Measurements from ENCODE around the gene SLC25A21.

Gene SLC25A21

DNA sequence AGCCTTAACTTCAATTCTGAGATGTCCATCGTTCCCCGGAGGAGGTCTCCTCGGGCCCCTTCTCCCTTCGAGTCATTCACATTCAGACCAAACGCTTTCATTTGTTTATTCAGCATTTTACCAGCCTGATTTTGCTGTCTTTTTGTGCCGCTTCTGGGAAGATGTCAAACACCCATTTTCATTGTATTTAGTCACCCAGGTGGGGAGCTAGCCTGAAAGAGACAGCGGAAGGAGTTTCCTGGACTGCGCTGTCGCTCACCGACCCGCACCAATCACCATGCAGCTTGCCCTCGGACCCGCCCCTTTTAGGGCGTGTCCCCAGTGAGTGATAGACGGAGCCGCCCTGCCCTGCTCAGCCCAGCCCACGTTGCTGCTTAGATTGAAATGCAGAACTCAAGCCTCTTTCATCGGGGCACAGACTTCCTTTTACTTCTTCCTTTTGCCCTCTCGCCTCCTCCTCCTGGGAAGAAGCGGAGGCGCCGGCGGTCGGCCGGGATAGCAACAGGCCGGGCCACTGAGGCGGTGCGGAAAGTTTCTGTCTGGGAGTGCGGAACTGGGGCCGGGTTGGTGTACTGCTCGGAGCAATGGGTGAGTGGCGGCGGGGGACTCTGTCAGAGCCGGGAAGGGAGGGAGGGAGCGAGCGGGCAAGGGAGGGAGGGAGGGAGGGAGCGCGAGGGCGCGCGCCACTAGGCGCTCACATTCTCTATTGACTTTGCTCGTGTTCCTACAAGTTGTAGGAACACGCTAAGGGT lies 510.7 kb downstream of the SLC25A21 start, which contains the start of gene PAX9:
Gene PAX9 (plus strand): TSS at position 355 of the 752 bp plus-strand sequence. CDS start 230 bp downstream, at position 585.
- peak; percentile 85 for DNase-seq (ENCODE audit: low spot score)

DNA sequence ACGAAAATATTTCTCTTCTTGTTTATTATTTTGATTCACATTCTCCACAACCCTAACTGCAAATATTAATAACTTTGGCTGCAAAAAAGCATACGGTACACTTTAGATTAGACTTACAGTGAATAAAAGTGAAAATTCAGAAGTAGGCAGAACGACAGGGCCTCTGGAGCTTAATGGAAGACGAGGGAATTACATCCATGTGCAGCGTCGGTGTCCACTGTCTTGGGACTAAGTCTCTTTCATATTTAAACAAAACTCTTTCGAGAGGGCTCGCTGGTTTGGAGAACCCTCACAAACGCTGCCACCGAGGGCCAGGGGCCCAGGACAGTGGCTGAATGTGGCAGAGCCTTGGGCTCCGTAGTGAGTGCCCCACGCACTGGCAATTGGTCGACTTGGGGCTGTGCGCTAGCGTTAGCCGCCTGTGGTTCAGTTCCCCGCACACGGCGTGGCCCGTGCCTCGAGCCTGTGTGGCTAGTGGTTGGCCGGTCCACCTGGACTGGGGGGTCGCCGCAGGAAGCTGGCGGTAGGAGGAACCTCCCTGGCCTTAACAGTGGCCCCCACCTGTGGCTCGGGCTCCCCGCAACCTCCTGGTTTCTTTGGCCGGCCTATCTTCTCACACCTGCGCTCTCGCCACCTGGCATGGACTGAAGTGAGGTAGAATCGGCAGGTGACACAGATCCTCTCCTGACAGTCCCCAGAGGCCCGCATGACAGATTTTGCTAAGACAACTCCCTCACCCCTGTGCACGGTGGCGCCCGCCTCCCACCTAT lies 511.5 kb downstream of the SLC25A21 start:
- DNase-seq (ENCODE audit: low spot score), result no peak

DNA sequence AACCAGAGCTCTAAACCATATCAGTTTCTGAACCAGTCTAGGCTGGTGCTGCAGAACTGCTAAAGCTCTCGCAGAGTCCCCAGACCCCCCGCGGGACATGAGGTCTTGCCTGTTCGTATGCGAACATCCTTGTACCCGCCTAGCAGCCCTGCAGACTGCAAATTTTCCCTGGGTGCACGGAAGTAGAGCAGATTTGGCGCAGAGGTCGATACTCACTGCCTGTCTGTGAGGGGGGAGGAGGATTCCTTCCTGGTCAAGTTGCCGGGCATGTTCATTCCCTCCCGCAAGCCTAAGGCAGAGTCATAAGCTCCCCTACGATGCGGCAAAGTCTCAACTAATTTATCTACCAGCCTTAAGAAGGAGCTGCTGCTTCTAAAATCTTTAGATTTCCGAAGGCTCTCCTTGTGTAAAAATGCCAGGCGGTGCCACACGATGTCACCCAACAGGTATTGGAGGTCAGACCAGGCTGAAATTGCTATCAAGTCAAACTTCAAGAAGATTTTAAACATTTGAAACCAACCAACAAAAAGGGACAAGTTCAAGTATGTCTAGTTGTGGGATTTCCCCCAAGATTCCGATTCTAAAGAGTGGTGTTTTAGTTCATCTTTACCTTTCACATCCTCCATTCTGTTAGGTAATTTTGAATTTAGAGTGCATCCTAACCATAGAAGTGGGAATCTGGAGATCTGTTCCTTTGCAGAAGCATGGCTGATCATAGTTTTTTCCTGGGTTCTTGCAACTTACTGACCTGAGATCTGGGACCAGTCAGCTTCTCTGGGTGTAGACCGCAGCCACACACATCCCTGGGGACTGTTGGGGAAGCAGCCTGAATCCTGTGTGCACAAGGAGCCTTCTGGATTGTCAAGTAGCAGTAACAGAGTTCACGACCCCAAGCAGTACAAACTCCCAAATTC lies 512.3 kb downstream of the SLC25A21 start:
- no peak for DNase-seq (ENCODE audit: low spot score)

DNA sequence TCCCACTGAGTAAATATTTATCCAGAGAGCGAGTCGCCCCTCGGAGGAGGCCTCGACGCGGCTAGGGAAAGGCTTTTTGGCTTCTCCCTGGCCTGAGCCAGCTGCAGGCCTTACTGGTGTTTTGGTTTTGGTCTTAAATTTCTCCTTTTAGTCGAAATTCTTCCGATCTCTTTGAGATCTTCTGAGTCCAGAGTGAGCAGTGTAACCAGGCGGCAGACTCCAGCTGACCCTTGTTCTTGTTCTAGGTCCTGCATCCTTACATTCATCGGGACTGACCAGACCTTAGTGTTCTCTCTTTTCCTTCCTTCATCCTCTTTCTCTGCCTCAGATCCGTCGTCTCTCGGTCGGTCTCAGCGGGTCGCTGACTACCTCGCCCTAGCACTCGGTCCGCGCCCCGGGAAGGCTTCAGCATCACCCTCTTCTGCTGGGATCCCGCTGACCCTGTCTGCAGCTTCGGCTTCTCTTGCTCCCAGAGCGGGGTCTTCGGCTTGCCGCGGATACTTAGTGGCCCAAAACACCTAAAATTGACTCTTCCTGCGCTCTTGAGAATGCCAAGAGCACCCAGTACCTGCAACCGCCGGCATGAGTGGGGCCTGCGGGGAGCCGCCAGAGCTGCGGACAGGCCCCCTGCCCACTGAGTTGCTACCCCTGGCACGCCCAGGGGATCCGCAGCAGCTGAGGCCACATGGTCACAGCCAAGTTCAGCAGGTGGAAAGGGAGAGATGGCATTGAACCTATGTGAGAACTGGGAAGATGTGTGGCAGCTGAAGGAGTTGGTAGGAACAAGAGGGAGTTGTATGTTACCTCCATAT lies 513.2 kb downstream of the SLC25A21 start:
- no peak for DNase-seq (ENCODE audit: low spot score)

DNA sequence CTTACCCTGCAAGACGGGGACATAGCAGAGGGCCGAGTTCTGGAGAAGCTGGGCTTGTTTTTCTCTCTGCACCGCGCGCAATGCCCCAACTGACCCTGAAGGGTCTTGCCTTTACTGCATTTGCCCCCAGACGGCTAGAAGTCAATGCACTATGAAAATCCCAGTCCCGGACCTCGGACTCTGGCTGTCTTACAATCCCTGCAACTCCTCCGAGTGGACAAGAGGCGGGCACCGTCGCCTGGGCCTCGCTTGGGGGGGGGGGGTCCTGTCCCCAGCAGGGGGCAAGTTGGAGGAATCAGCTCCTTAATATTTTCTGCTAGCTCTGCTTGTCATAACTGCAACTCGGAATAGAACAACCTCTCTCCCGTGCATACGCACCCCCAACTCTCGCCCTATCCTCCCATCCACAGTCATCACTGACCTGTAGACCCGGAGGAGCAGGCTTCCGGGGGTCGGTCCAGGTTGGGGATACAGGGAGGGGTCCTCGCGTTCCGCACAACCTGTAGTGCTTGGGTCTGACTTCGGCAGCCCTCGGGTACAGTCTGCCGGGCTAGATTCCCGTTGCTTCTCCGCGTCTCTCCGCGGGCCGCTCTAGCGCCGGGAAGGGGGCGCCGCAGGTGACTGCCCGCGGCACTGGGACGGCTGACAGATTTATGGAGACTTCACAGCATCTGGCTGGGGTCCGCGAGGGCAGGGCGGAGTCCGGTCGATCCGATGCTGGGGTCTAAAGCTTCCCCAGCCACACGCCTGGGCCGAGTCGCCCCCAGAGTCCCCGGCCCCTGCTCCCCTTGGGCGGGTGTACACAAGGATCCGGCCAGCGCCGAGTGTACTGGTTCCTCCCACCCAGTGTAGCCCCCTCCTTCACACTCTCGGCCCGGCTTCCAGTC lies 514.0 kb downstream of the SLC25A21 start:
- DNase-seq (ENCODE audit: low spot score), result no peak

DNA sequence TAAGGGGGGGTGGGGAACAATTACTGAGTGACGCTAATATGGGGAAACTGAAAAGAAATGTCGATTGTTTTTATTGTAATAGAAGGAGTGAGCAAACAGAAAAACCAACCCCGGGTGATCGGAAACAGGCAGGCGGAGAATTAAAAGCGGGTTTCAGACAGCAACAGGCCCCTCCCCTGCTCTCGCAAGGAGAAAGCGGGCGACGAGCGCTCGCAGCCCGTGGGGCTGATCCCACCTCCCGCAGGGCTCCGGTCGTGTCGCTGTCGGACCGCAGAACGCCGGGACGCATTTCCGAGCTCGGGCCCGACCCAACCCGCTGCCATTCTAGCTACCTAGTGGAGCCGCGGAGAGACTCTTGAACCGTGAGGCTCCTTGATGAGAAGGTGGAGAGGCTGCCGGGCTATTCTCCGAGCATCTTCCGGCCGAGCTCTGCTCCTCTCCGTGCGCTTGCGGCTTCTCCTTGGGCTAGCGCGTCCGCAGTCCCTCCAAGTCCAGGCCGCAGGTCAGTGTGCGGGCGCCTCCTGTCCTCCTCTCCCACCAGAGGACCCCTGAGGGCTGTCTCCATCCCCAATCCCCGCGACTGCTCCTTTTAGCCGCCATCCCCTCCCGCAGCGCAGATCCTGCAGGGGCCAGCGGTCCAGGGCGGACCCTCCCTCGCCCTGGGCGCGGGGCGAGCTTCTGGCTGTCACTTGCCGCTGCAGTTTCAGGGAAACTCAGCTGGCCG lies 514.8 kb downstream of the SLC25A21 start:
- no peak for DNase-seq (ENCODE audit: low spot score)

DNA sequence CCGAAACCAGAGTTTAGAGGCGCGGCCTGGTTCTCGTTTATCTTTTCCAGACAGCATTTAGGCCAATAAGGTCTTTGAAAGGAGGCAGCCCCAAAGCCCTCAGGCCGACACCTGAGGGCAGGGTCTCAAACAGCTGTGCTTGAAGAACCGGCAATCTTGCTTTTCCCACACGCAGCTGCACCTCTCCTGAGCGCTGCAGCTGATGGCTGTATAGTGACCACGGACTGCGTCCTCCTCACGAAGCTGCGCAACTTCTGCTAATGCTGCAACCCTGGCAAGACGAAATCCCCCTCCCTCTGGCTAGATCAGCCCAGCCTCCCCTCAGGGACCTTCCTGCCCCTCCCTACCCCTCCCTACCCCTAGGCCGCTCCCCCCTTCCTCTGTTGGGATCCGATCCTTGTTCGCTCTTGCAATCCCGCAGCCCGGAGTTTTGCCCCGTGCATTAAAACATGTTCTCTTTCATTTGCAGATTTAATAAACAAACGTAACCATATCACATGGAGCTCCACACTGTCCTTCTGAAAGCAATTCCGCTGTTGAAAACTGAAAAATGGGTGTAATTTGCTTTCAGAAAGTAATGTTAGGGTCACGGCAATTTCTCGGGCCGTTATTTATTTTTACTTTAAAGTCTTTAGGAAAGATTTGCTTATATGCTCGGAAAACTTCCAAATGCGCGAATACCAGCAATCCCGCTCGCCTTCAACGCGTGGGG lies 515.6 kb downstream of the SLC25A21 start:
- DNase-seq (ENCODE audit: low spot score), result no peak

DNA sequence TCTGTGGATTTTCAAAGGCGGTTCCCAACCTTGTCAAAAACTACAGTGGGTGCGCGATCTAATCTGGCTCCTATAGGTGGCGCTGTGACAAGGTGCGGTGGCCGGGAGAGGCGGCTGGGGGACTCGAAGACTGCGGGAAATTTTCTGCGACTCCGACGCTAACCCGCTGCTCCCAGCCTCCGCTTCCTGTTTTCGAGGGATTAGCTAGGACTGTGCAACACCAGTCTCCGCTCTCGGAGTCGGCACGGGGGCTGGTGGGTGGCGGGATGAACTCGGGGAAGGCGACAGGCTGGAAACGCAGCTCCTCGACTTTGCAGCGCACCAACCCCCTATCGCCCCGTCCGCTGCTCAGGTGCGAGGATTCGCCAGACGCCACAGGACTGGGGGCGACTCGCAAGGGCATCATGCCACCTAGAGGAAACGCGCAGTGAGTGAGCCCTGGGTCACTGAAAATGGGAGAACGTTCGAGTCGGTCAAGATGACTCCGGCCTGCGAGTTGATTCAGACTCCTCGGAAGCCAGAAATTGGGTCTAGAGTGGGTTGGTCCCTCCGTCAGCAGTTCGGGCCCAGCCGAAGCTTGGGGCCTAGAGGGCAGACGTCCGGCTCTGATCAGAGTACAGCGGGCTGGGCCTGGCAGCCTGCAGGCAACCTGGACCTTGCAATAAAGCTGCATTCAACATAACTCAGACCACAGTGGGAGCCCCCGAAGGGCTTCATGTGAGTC lies 516.3 kb downstream of the SLC25A21 start:
- DNase-seq (ENCODE audit: low spot score), result peak; percentile 71

DNA sequence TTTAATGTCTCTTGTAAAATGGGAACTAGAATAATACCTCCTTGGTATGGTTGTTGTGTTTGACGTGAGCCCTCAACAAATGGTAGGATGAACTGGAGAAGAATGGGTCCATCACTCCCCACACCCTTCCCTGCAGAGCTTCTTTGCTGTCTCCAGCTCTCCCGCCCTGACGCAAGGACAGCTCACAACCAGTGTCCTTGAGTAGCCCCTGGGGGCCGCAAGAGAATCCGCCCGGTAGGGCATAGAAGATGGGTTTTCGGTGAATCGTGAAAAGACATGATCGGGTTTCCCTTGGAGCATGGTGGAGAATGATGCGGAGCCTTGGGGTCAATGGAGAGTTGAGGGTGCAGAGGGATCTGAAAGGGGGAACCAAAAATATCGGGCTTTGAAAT lies 516.8 kb downstream of the SLC25A21 start:
- no peak for DNase-seq (ENCODE audit: low spot score)

DNA sequence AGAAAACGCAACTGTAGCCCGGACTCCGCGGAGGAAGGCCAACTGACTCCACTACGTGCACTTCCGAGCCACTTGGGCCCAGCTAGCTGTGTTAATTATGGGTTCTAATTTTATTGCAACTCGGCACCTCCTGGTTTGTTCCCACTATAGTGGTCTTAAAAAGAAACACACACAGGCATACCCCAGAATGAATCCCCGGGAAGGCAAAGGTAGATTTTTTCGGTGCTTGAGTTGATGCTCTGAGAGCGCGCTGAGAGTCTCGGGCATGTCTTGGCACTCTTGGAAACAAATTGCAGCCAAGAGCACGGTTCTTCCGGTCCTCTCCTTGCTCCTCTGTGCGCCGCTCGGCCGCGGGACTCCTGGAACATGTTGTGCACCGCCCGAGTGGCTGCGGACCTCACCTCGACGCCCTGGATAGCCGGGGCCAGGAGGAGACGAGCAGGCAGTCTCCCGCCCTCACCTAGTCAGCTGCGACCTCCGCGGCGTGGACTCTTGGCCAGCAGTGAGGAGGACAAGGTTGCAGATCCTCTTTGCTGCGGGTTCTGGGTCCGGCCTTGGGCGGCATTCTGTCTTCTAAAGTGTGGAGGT lies 517.5 kb downstream of the SLC25A21 start:
- DNase-seq (ENCODE audit: low spot score), result no peak

DNA sequence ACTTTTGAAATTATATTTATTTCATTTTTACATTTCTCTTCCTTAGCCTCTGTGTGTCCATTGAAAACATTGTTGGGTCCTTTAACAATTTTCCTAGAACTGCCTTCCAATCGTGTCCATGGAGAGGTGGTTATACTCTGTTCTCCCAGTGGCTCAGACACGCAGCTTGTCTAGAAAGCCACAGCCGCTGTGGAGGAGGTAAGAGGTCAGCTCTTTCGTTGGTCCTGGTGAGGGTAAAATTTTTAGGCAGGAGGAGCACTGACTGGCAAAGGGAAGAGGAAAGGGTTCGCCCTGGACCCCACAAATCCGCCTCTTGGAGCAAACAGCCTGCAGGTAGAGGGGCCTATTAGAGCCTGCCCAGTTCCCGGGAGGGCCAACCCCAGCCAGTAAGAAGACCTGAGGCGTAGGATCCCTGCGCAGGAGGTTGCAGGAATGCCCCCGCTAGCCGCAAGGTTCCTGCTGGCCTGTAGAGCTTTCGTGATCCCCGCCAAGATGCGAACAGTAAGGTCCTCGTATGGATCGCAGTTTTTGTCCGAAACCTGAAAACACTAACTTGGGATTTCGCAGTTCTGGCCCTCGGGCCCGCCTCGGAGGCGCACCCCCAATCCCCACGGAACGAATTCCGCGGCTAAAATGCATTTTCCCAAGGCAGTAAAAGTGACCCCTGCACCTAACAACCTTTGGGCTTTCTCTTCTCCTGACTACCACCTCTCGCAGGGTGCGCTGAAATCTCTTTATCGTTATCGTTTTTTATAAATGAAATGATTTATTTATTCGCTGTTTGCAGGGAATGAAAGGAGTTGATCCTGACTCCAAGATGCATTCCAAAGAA lies 518.2 kb downstream of the SLC25A21 start:
- DNase-seq (ENCODE audit: low spot score), result no peak

DNA sequence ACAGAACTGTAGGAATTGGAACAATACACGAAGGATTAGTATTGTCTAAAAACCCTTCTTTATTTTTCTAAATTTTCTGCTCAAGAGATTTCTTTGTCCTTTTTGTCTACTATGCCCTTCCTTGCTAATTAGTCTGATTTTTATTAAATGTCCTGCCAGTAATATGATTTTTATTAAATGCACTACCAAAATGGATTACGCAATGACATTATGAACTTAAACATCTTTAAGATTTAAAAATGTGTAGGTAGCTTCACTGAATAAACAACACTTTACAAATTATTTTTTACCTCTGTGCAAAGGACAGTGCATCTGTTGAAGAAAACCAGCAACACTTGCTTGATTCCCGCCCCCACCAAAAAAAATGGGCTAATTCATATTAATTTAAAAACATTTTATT lies 519.0 kb downstream of the SLC25A21 start:
- DNase-seq (ENCODE audit: low spot score), result no peak

DNA sequence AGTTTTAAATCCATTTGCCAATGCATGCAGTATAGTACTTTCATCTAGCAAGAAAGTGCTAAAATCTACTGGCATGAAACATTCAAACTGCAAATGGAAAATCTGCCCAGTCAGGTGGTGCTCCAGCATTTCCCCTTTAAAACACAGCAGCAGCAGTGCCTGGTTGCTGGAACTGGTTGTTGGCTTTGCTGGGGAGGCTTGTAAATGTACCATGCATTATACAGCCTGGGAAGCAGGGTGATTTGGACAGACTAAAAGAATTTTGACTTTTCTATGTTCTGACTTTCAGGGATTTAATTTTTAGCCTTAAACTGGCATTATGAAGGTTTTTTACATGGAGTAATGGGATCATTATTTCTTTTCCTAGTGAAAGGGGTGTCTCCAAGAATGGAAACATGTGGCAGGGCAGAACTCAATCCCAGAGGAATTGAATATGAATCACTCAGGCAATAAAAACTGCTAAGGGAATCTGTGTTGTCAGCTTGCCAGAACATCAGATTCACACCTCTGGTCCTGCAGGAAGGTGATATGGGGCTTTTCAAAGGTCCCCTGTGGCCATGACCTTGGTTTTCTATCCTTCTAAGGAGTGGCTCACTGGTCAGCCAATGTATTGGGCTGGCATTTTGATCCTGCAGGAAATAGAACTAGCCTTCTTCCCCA lies 519.7 kb downstream of the SLC25A21 start:
- DNase-seq (ENCODE audit: low spot score), result no peak

DNA sequence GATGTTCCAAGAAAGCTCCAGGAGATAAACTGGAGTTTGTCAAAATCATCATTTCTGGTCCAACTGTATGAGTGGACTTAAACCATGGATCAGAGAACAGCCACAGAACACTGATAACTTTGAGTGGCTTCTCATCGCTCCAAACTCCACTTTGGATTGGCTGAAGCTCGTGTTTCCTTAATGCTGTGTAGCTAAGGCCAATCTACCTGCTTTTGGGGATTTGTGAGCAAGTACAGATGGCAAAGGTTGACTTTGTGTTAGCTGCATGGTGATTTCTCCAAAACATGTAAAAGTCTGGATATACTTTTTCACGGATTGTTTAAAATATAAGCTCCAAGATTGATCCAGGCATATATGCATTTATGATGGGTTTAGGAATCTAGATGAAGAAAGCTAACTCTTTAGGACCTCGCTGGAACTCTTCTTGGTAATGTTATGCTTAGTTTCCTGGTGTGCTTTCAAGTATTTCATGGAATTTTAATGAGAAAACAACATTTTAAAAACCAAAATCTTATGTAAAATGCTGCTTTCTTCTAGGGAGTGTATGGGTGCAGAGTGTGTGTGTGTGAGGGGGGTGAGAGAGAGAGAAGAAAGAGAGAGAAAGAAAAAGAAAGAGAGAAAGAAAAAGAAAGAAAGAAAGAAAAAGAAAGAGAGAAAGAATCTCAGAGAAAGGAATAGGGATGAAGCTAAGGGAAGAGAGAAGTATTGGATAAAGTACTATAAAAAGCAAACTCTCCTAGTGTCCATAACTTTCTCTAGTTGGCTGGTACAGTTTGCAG lies 522.3 kb downstream of the SLC25A21 start:
- DNase-seq (ENCODE audit: low spot score), result no peak

DNA sequence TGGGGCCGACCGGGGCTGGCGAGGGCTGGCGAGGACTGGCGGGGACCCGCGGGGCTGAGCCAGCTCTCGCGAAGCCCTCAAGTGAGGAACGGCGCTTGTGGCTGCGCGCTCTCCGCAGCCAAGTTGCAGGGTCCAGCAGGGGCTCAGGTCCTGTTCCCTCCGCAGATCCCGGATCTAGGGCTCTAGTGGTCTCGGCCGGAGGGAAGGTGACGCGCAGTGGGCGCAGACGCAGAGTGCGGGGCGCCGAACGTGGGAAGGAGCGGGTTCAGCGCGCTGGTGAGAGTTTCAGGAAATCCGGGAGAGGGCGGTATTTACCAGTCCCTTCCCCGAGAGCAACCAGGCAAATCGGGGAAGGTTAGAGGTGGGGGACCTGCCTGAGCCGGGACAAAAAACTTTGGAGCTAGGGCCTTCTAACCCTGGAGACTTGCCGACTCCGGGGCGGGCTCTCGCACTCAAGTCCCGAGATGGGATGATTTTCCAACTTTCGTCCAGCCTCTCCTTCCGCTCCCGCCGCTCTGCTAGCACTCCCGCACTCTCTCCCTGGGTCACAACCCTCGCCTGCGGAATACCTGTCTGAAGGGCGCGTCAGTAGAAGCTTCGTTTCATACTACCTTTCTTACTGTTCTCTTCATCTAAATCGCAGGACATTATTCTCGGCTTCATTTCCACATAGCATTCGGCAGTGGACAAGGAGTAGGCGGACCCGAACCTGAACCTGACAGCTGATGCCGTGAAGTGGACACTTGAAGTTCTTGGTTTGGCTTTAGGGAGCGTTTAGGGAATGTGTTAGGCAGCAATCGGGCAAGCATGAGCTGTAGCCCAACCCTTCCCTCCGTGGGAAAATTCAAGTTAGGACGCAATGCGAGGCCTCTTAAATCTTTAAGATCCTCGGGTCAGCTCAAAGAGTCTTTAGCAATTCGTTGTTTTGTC lies 524.3 kb downstream of the SLC25A21 start:
- DNase-seq (ENCODE audit: low spot score), result peak; percentile 62

Data from HuH-7.5 (cell line).